ENCODE results near the gene CDK16.

CDK16 gene

DNA sequence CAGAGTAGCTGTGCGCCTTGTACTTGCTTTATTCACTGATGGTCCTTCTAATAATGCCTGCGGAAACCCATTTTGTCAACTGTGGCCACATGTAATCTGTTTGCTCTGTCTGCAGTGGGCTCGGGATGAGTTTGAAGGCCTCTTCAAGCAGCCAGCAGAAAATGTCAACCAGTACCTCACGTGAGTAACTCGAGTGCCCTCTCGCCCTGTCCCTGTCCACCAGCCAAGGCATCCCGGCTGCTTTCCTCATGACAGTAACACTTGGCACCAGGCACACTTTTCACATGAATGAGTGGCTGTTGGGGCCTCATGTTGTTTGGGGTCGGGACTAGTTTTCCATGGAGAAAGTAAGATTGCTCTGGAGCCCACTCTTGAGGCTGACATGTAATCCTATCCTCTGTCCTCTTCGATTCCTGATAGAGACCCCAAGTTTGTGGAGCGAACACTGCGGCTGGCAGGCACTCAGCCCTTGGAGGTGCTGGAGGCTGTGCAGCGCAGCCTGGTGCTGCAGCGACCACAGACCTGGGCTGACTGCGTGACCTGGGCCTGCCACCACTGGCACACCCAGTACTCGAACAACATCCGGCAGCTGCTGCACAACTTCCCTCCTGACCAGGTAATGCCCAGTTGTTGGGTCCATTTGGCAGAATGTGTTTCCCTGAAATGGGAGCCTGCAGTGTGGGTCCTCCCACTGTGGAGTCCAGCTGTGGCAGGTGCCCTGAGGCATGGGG is 8.8 kb upstream of the CDK16 start:
- no peak for DNase-seq (ENCODE audit: low spot score)

DNA sequence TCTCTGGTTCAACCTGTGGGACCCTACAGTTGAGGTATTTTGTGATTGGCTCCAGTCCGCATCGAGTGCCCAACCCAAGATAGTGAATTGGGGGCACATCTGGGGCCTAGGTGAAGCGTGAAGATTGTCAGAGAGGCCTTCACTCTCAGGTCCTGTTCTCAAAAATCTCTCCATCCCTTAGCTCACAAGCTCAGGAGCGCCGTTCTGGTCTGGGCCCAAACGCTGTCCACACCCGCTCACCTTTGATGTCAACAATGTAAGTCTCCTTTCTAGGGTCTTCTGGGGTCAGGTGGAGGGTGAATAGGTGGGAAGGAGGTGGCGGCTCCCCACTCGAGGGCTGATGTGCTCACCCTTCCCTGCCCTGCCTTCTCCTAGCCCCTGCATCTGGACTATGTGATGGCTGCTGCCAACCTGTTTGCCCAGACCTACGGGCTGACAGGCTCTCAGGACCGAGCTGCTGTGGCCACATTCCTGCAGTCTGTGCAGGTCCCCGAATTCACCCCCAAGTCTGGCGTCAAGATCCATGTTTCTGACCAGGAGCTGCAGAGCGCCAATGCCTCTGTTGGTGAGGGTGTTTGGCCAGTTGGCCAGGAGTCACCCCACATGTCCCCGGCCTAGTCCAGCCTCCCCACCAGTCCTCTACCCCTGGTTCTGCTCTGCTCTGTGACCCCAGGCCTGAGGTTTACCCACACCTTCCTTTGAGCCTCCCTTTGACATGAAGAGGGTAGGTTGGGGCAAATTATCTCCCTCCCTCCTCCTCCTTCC is 7.6 kb upstream of the CDK16 start:
- DNase-seq (ENCODE audit: low spot score), result no peak

DNA sequence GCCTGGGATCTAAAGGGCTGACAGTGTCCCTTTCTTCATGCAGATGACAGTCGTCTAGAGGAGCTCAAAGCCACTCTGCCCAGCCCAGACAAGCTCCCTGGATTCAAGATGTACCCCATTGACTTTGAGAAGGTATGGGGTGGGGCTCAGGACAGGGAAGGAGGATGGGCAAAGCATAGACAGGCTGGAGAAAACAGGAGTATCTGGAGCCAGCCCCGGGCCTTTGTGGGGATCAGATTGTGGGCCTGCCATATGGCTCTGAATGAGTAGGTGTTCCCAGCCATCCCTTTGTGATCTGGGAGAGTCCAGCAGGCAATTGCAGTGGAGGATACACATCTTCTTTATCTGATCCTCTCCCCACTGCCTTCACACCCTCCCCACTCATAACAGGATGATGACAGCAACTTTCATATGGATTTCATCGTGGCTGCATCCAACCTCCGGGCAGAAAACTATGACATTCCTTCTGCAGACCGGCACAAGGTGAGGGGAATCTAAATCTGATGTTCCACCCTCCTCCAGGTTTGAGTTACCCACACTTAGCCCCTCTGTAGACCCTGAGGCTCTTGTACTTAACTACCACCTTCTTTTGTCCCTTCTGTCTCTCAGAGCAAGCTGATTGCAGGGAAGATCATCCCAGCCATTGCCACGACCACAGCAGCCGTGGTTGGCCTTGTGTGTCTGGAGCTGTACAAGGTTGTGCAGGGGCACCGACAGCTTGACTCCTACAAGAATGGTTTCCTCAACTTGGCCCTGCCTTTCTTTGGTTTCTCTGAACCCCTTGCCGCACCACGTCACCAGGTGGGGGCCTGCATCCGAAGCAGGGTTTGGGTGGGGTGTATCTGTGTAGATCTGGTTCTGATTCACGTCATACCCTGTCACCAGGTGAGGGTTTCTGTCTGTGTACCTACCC is 5.8 kb upstream of the CDK16 start:
- DNase-seq (ENCODE audit: low spot score), result no peak

DNA sequence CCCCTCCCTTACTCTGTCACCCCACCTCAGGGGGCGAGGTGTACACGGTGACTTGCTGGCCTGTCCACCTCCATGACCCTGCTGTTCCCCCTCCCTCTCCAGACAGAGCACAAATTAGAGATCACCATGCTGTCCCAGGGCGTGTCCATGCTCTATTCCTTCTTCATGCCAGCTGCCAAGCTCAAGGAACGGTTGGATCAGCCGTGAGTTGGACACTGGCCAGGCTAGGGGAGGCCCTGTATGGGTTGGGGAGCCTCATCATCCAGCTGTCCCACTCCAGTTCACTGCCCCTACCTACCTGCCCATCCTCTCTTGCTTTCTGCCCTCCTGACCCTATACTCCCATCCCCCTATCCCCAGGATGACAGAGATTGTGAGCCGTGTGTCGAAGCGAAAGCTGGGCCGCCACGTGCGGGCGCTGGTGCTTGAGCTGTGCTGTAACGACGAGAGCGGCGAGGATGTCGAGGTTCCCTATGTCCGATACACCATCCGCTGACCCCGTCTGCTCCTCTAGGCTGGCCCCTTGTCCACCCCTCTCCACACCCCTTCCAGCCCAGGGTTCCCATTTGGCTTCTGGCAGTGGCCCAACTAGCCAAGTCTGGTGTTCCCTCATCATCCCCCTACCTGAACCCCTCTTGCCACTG is 3.9 kb upstream of the CDK16 start:
- no peak for DNase-seq (ENCODE audit: low spot score)

DNA sequence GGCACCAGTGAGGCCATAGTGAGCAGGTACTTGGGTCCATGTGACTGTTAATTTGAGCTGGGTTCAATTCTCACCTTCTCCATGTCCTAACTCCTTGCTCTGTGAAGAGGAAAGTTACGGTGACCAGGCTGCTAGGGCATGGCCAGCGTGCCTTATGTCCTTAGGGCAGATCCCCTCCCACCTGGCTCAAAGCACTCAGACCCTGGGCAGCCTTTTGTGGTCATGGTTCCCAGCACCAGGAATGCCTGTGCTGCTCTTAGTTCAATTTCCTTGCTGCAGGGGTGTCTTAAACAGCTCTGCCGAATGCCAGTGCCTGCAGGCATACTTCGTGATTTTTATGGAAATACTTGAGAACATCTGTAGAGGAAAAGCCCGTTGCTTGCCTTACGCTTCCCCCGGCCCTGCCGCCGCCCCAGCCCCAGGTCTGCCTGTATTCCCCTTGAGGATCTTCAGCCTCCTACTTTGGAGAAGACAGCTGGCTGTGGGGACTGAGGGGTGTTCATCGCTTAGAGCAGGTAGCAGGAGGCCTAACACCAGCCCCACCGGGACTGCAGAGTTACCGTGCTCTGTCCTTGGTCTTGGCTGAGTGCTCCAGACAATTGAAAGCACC is 3.1 kb upstream of the CDK16 start:
- DNase-seq (ENCODE audit: low spot score), result no peak

DNA sequence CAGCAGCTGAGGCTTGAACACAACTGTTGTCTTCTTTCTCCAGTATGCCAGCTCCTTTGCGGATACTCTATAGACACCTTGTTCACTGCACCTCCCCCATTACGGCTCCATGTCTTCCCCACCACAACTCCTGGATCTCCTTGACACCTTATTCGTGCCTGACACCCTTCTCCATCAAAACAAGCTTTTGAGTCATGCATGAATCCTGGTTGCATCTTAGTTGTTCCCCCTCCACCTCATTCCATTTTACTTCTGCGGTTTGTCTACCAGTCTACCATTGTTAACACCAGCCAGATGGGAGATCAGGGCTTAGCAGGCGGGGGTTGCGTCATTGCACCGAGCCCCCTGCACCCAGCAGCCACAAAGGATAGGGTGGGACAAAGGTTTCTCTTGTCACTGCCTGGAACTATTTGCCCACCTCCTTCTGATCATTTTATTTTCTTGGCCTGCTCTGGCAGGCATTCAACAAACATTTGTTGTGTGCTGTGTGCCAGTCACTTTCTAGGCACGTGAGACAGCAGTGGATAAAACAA is 2.0 kb upstream of the CDK16 start:
- no peak for DNase-seq (ENCODE audit: low spot score)

DNA sequence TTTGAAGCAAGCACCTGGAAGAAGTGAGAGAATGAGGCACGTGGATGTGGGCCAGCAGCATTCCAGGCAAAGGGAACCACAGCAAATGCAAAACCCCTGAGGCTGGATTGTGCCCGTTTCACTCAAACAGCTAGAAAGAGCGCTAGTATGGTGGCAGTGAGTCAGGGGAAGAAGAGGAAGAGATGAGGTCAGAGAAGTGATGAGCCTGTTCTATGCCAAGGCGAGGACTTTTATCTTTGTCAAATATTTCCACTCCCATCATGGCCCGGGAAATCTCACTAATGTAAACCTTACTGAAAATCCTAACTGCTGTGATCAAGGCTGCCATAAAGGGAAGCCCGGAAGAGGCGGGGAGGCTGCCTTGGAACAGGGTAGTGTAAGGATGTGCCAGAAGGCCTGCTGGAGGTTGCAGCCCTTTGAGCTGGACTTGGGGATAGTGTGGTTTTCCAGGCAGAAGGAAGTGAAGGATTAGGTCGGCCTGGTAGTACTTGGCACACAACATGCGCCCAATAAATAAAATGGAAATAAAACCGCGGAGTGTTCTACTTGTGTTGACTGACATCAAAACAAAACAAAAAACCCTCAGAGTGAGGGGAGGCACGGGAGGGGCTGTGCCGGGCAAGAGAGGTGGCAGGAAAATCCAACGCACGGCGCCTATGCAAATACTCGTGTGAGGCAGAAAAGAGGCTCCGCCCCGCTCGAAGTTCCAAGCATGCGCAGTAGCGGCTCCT is 1.2 kb upstream of the CDK16 start:
- DNase-seq (ENCODE audit: low spot score), result peak; percentile 54

DNA sequence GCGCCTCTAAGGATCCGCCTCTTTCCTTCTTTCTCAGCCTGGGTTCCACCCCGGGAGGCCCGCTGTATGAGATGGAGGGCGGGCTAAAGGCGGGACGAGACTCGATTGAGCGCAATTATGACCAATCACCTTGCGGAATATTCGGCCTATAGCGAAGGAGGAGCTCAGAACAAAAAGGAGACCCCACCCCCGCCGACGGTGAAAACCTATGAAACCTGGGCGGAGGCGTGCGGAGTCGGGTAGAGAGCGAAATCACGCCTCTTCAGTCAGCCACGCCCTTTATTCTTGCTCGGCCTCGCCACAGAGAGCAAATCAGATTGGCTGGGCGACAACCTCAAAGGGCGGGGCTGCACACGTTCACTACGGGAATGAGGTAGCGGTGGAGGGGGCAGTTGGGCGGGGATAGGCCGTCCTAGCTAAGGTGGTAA is 615 bp upstream of the CDK16 start:
- peak; percentile 97 for DNase-seq (ENCODE audit: low spot score)

DNA sequence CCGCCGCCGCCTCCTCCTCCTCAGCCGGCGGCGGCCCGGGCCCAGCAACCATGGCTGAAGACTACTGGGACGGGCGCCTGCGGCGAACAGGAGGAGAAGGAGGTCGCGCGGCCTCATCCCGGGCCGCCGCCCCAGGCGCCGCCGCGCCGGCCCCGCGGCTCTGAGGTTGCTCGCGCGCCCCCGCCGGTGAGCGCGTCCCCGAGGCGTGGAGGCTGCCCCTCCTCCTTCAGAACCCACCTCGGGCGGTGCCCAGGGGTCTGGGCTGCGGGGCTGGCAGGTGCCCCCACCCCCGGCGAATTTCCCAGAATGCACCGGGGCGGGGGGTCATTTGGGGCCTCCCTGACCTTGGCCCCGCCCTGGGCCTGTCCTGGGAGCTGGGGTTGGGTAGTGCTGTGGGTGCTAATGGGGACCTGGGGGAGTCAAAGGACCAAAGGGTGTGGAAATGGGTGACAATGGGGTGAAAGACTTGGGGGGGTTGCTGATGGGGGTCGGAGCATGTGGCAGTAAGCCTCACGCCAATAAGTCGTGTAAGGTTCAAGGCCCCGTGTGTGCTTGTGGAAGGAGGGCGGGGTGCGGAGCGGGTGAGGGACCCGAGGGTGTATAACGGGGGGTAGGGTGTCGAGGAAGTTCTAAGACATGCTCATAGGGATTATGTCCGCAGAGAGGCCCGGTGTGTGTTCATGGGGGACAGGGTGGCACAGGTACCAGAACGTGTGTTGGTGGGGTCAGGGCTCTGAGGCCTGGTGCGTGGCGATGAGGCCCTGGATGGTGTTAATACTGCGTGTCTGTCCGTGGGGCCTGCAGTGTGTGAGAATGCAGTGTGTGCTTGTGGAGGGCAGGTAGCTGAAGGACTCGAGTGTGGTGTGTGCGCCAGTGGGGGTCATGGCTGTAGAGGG is 687 bp downstream of the CDK16 start:
- DNase-seq (ENCODE audit: low spot score), result peak; percentile 41

DNA sequence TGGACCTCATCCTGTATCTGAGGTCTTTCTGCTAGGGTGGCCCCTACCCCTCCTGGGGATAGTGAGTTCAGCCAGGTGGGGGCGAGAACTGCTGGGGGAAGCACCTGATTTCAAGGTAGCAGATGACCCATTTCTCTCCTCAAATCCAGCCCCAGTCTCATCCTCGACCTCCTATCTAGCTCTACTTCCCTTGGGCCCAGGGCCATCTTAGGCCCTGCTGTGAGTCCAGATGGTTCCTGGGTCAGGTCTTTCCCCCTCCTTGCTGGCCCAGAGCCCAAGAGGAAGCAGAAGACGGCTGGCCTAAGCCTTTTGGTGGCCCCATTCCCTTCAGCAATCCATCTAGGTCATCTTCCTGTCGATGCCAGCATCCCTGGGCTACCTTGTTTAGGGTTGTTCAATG is 3.3 kb downstream of the CDK16 start:
- no peak for DNase-seq (ENCODE audit: low spot score)

DNA sequence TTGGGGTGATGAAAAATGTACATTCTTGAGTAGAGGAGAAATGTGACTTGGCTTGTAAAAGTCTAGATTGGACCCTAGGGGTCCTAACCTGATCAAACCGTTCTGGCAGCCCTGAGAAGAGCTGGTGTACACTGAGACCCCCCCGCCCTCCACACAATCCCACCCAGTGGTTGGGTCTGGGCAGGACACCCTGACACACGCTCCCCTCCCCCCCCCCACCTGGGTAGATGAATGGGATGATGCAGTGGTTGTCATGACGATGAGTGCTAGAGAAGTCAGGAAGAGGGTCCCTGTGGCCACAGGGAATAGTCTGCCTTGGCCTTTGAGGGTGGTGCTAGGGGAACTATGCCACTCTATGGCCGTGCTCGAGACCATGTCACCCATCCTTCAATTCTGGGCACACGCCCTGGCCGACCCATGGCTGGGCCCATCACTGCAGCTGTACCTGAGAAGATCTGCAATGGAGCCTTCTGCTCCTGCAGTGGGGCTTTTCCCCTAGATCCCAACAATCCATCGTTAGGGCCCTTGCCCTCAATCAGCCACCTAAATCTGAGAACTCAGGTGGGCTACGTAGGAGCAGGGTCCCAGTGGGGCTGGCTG is 4.4 kb downstream of the CDK16 start:
- DNase-seq (ENCODE audit: low spot score), result no peak

DNA sequence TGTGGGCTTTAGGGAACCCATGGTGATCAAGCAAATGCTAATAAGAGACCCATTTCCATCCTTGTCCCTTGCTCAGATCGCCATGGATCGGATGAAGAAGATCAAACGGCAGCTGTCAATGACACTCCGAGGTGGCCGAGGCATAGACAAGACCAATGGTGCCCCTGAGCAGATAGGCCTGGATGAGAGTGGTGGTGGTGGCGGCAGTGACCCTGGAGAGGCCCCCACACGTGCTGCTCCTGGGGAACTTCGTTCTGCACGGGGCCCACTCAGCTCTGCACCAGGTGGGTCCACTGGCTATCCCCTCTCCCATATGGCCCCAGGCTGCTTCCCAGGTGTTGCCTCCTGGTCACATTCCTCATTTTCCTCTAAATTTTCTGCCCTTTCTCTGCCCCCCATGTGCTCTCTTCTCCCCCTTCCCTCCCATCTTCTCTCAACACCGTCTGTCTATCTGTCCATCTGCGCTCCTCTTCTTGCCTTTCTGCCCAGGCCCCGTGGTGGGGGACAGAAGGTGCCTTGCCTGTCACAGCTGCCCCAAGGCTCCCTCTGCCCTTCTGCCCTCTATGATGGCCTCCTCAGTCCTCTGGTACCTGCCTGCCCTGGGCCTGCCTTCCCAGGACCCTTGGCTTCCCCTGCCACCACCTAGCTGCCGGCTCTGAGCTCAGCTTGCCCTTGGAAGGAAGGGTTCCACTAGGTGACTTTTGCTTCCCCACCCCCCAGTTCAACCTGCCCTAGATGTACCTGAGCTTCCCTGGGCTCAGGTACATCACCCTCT is 5.2 kb downstream of the CDK16 start:
- no peak for DNase-seq (ENCODE audit: low spot score)

DNA sequence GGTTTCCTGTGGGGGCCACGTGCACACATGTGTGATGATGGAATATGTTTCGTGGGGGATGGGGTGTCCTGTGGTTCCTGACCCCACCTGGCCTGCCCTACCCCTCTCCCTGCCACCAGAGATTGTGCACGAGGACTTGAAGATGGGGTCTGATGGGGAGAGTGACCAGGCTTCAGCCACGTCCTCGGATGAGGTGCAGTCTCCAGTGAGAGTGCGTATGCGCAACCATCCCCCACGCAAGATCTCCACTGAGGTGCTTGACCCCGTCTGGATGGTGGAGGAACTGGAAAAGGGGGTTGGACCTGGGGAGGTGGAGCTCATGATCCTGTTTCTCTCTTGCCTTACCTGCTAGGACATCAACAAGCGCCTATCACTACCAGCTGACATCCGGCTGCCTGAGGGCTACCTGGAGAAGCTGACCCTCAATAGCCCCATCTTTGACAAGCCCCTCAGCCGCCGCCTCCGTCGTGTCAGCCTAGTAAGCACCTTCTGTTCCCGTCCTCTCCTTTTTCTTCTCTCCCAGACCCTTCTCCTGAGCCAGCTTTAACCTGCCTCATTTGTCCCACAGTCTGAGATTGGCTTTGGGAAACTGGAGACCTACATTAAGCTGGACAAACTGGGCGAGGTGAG is 5.9 kb downstream of the CDK16 start:
- no peak for DNase-seq (ENCODE audit: low spot score)

DNA sequence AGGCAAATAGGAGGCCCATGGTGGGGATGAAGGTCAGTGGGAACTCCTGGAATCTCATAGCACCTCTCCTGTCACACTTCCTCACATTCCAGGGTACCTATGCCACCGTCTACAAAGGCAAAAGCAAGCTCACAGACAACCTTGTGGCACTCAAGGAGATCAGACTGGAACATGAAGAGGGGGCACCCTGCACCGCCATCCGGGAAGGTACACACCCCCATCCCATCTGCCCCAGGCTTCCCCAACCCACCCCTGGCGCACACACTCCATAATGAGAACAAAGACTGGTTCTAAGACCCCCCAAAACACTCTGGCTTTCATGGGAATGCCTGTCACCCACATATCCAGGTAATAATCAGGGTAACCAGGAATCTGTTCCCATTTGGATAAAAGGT is 6.4 kb downstream of the CDK16 start:
- no peak for DNase-seq (ENCODE audit: low spot score)

DNA sequence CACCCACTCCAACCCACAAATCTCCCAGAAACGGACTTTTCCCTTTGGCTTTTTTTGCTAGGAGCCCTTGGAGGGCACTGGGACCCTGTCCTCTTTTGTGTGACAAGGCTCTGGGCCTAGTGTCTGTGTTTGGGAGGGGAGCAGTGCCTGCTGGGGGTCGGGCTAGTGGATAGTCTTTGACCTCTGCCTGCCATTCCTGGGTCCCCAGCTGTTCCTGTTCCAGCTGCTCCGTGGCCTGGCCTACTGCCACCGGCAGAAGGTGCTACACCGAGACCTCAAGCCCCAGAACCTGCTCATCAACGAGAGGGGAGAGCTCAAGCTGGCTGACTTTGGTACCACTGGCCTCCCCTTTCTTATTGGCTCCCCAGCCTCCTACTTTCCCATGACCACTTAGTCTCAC is 7.6 kb downstream of the CDK16 start:
- no peak for DNase-seq (ENCODE audit: low spot score)

DNA sequence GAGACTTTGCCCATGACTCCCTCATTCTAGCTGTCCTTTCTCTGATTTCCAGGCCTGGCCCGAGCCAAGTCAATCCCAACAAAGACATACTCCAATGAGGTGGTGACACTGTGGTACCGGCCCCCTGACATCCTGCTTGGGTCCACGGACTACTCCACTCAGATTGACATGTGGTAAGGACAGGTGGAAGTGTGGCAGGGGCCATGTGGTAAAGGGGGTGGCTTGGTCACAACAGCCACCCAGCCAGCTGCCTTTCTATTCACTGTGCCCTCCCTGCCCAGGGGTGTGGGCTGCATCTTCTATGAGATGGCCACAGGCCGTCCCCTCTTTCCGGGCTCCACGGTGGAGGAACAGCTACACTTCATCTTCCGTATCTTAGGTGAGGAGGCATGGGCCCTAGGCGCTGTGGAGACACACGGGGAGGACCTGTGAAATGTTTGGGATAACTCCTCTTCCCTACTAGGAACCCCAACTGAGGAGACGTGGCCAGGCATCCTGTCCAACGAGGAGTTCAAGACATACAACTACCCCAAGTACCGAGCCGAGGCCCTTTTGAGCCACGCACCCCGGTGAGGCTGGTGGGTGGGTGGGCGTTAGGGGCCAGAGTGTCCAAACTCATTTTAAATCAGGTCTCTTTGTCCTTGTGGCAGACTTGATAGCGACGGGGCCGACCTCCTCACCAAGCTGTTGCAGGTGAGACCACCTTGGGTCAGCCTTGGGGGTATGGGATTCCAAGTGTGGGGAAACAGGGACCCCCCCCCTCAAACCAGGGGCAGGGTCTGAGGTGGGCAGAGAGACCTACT is 8.3 kb downstream of the CDK16 start:
- no peak for DNase-seq (ENCODE audit: low spot score)

DNA sequence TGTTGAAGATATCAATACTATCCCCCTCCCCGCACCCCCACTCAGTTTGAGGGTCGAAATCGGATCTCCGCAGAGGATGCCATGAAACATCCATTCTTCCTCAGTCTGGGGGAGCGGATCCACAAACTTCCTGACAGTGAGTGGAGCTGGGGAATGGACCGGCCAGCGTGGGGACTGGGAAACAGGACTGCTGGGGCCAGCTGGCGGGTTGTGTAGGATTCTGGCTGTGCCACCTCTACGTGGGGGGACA is 8.8 kb downstream of the CDK16 start:
- no peak for DNase-seq (ENCODE audit: low spot score)
